ENCODE results near the gene TTC4. TPM values are rescaled to one million over a fixed set of nuclear protein-coding genes. Genes with fewer than 3 reads are reported as not detected.

TTC4 gene
- total and polyA plus RNA-seq, 10 donors = 12.1 to 28.5 (median 16.8) TPM

DNA sequence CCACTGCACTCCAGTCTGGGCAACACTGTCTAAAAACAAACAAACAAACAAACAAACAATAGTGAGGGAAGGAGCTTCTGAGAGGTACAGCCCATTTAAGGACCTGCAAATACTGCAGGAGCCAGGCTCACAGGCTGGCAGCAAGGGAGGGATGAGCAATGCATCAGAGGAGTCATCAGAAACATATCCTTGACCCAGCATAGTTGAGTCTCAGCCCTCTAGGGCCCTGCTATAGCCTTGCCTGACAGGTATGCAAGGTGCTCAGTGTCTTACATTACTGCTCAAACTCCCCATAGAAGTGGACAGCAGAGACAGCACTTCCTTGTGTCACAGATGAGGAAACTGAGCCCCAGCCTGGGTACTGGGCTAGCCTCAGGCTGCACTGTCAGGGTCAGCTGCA is 7.3 kb upstream of the TTC4 start:
- H3K4me3 ChIP-seq = no peak overlapping the region
- H3K36me3 ChIP-seq = no peaks in the 10 kb centered on the region
- intact Hi-C loops (cut with DNase I; ENCODE audit: low total_unique reads) = no loop called here
- peaks cover 0 to 4% (median 0%) of the 10 kb centered on the region in 7 donors for H3K27me3 ChIP-seq (replicated peaks in 1 of 7)
- no peaks in the 10 kb centered on the region for H3K4me1 ChIP-seq
- no peaks in the 10 kb centered on the region for H3K9me3 ChIP-seq
- no peak overlapping the region for H3K27ac ChIP-seq
- DNase-seq = no peak
- TF ChIP-seq CTCF (IDR thresholded peaks at IDR 0.05 in 8 of 11, conservative IDR thresholded peaks at IDR 0.05 in 3 of 11) = no peak
- no peak for TF ChIP-seq POLR2A (IDR thresholded peaks at IDR 0.05)
- no peak for TF ChIP-seq POLR2AphosphoS5 (IDR thresholded peaks at IDR 0.05)

DNA sequence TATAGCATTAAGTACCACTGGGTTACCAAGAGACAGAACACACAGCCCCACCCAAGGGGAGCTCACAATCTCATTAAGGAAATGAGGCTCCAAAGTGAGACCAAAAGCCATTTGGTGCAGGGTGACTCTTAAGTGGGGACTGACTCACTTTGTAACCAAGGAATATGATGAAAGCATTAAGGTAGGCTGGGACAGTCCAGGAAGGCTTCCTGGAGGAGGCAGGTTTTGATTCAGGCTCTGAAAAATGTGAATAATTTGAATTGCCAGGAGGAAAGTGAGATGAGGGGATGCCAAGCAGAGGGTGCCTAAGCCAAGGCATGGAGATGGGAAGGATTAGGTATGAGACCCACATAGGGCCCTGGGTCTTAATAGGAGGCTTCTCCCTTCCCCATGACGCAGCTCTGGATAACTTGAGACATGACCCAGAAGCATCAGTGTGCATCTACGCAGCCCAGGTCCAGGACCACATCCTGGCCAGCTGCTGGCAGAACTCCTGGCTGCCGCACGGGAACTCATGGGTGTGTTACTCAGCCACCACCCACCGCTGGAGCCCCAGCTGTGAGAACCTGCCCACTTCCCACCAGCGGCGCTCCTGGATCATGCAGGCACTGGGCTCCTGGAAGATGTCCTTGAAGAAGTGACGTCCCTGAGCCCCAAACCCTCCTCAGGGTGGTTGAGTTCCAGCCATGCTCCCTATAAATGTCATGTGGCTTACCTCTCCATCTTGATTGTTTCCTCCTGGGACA is 5.9 kb upstream of the TTC4 start:
- Histone ChIP-seq H3K4me3 (no peak overlapping the region), H3K27ac (no peak overlapping the region), H3K27me3 (replicated peaks in 1 of 7) (peaks cover 0 to 4% (median 0%) of the 10 kb centered on the region in 7 donors), H3K4me1 (peaks cover 0 to under 1% (median 0%) of the 10 kb centered on the region in 6 donors), H3K9me3 (no peaks in the 10 kb centered on the region), H3K36me3 (no peaks in the 10 kb centered on the region)
- intact Hi-C loops (cut with DNase I; ENCODE audit: low total_unique reads) = no loop called here
- WGBS, 5 donors = 73 to 86% (median 83%) methylated on average over 1 to 8 of the region's 8 CpGs
- no peak for DNase-seq
- TF ChIP-seq POLR2A (IDR thresholded peaks at IDR 0.05) = no peak
- TF ChIP-seq CTCF (IDR thresholded peaks at IDR 0.05 in 8 of 11, conservative IDR thresholded peaks at IDR 0.05 in 3 of 11) = no peak
- no peak for TF ChIP-seq POLR2AphosphoS5 (IDR thresholded peaks at IDR 0.05)

GRCh38 chr1:54710434-54710833 is 5.2 kb upstream of the TTC4 start:
- no peak for TF ChIP-seq CTCF (IDR thresholded peaks at IDR 0.05 in 8 of 11, conservative IDR thresholded peaks at IDR 0.05 in 3 of 11)
- H3K36me3 ChIP-seq = no peaks in the 10 kb centered on the region
- H3K27me3 ChIP-seq (replicated peaks in 1 of 7) = peaks cover 0 to 4% (median 0%) of the 10 kb centered on the region in 7 donors
- H3K27ac ChIP-seq = no peak overlapping the region
- no peaks in the 10 kb centered on the region for H3K9me3 ChIP-seq
- H3K4me3 ChIP-seq = no peak overlapping the region
- DNase-seq = no peak
- intact Hi-C loops (cut with DNase I; ENCODE audit: low total_unique reads) = no loop called here
- WGBS, 5 donors = 76 to 96% (median 89%) methylated on average over 3 of the region's 3 CpGs
- H3K4me1 ChIP-seq = peaks cover 0 to 7% (median 6%) of the 10 kb centered on the region in 6 donors

DNA sequence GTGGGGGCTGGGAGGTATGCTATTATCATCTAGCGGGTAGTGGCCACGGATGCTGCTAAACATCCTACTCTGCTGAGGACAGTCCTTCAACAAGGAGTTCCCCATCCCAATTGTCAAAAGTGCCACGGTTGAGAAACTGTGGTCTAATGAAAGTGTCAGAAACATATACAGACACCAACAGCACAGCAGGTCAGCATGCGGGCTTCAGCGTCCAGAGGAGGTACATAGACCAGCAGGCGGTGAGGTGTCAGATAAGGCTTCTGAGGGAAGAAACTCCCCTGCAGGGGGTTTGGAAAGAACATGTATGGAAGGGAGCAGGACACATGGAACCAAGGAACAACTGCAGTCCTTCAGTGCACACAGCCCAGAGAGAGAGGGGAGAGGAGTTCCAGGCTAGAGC is 4.8 kb upstream of the TTC4 start:
- Histone ChIP-seq H3K4me1 (peaks cover 0 to 9% (median 7%) of the 10 kb centered on the region in 6 donors), H3K4me3 (no peak overlapping the region), H3K36me3 (no peaks in the 10 kb centered on the region), H3K9me3 (no peaks in the 10 kb centered on the region), H3K27me3 (replicated peaks in 1 of 7) (peaks cover 0 to 4% (median 0%) of the 10 kb centered on the region in 7 donors), H3K27ac (no peak overlapping the region)
- intact Hi-C loops (cut with DNase I; ENCODE audit: low total_unique reads) = no loop called here
- 83 to 92% (median 89%) methylated on average over 6 of the region's 6 CpGs for whole genome bisulfite sequencing, 5 donors
- DNase-seq = no peak
- no peak for TF ChIP-seq CTCF (IDR thresholded peaks at IDR 0.05 in 8 of 11, conservative IDR thresholded peaks at IDR 0.05 in 3 of 11)
- no peak for TF ChIP-seq POLR2AphosphoS5 (IDR thresholded peaks at IDR 0.05)
- no peak for TF ChIP-seq POLR2A (IDR thresholded peaks at IDR 0.05)

Data from spleen (tissue), 11 donors.